PC-3 (cell line): Measurements from ENCODE around the gene NPAS2. TPM values are rescaled to one million over a fixed set of nuclear protein-coding genes. Genes with fewer than 3 reads are reported as not detected.
A peak's percentile ranks its signal among the peaks of the same experiment; 100 is the strongest.

Experiments used
- ATAC-seq: fragments of 200-7000 bp; cut with Tn5 transposase; 2 replicates; pipeline ENCODE4 v1.9.1; 2020; ENCODE audit warnings: mild to moderate bottlenecking, moderate library complexity
- BruUV-seq: library from RNA; stranded (reverse); fragments of 400-500 nt; replicated peaks from 2 replicates; lab custom pipeline; 2021; lab: Mats Ljungman, UMichigan
- CTCF ChIA-PET: fragments of 300-600 bp; sonication (Branson Sonifier 250); formaldehyde crosslinking; loops from one replicate; lab custom pipeline; 2022; ENCODE audit warnings: antibody characterized with exemption; lab: Charles Lee
- POLR2A ChIA-PET: fragments of 300-600 bp; sonication (Branson Sonifier 250); formaldehyde crosslinking; loops from one replicate; lab custom pipeline; 2022; ENCODE audit warnings: antibody characterized with exemption; ENCODE audit not compliant: unreplicated experiment; lab: Charles Lee
- DNase-seq: peaks from one replicate; pipeline ENCODE4 v3.0.0-alpha.2; 2015
- H2AFZ ChIP-seq: fragments of 300-600 bp; sonication (generic); 2 replicates; pipeline ENCODE4 v1.6.0; 2016; ENCODE audit warnings: antibody characterized with exemption, low read length
- H3F3A ChIP-seq: fragments of 300-600 bp; sonication (generic); one replicate; pipeline ENCODE4 v1.6.0; 2017; ENCODE audit warnings: antibody characterized with exemption, low read length, control low read depth, mild to moderate bottlenecking; ENCODE audit not compliant: unreplicated experiment
- H3K27ac ChIP-seq: fragments of 300-600 bp; sonication (generic); 2 replicates; pipeline ENCODE4 v1.5.1; 2016; ENCODE audit warnings: mild to moderate bottlenecking, low read length
- H3K27me3 ChIP-seq: fragments of 300-600 bp; sonication (generic); 2 replicates; pipeline ENCODE4 v1.6.1; 2016; ENCODE audit warnings: low read length, mixed read lengths
- H3K36me3 ChIP-seq: fragments of 300-600 bp; sonication (generic); 2 replicates; pipeline ENCODE4 v1.6.1; 2016; ENCODE audit warnings: low read depth, mixed run types, low read length, mixed read lengths
- H3K4me1 ChIP-seq: fragments of 300-600 bp; sonication (generic); 2 replicates; pipeline ENCODE4 v1.5.1; 2016; ENCODE audit warnings: low read length; ENCODE audit not compliant: insufficient read depth
- H3K4me2 ChIP-seq: fragments of 300-600 bp; sonication (generic); 2 replicates; pipeline ENCODE4 v1.6.0; 2016; ENCODE audit warnings: low read length
- H3K4me3 ChIP-seq: fragments of 300-600 bp; sonication (generic); 2 replicates; pipeline ENCODE4 v1.5.1; 2016; ENCODE audit warnings: mild to moderate bottlenecking, low read length, mixed read lengths
- H3K79me2 ChIP-seq: fragments of 300-600 bp; sonication (generic); 2 replicates; pipeline ENCODE4 v1.6.1; 2017; ENCODE audit warnings: low read length, mixed read lengths
- H3K9ac ChIP-seq: fragments of 300-600 bp; sonication (generic); 2 replicates; pipeline ENCODE4 v1.6.0; 2016; ENCODE audit warnings: mild to moderate bottlenecking, low read length
- H3K9me2 ChIP-seq: fragments of 300-600 bp; sonication (generic); replicated peaks from 2 replicates; pipeline ENCODE4 v1.6.1; 2016; ENCODE audit warnings: mixed run types, low read length, mixed read lengths
- H3K9me3 ChIP-seq: fragments of 300-600 bp; sonication (generic); 2 replicates; pipeline ENCODE4 v1.6.1; 2016; ENCODE audit warnings: low read length, mixed read lengths
- H4K20me1 ChIP-seq: fragments of 300-600 bp; sonication (generic); 2 replicates; pipeline ENCODE4 v1.6.1; 2016; ENCODE audit warnings: low read length, mixed read lengths
- EZH2 ChIP-seq: fragments of 300-600 bp; sonication (generic); IDR thresholded peaks from one replicate; pipeline ENCODE4 v1.6.1; 2017; ENCODE audit warnings: antibody characterized with exemption, mild to moderate bottlenecking, low read length; ENCODE audit not compliant: unreplicated experiment
- EZH2phosphoT487 ChIP-seq: fragments of 300-600 bp; sonication (generic); IDR thresholded peaks from 2 replicates; pipeline ENCODE4 v1.6.1; 2018; ENCODE audit warnings: mild to moderate bottlenecking, antibody characterized with exemption, low read length, borderline replicate concordance
- intact Hi-C: fragments of 100-400 bp; cut with micrococcal nuclease; formaldehyde crosslinking; loops from 2 replicates; pipeline ENCODE4 v1.9.0; 2023
- total RNA-seq: library from RNA; depleted of rRNA; stranded (reverse); fragments of >200 nt; gene quantifications from 2 replicates; pipeline ENCODE4 v1.2.3, GENCODE V29; 2014
- TF ChIP-seq, protein P1 (sequence below): fragments of 300-600 bp; sonication (generic); conservative IDR thresholded peaks from 2 replicates; pipeline ENCODE4 v1.5.1; 2017; ENCODE audit warnings: antibody characterized with exemption, low read depth, mild to moderate bottlenecking, low read length

The NPAS2 gene
- total RNA-seq, 1 experiment from 2014 or later: 55.4 TPM

DNA sequence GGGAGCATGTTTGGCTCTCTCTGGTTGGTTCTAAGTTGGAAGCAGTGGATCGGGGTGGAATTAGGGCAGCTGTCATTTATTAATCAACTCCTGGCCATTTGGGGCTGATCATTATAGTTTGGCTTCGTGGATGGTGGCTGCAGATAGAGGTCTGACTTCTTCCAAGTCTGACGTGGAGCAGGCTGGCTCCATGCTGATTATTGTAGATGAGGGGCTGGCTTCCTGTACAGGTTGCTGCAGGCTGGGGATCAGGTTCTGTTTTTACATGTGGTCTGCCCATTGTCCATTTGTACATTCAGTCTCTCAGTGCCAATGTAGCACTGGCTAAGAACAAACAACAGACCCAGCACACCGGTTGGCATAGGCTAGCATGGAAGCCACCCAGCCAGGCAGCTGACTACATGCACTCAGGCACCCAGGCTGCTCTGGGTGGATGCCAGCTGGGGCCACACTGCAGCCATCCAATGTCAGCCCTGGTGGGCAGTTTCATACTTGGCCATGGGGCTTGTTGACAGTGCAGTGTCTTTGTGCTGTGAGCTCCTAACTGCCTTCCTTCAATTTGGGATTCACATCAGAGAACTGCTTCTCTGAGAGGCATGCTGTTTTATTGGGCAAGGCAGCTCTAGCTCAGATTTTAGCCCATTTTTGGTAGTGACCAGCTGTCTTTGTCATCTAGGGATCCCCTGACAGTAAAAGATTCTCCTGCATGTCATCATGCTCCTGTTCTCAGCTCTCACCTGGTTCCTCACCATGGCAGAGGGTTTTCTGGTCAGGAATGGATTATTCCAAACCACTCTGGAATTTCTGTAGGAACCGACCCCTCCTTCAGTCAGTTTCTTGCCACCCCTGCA, 25.4 kb downstream of the NPAS2 start:
- no peak for DNase-seq
- ChIA-PET POLR2A (no interaction called here), CTCF (no interaction called here)

DNA sequence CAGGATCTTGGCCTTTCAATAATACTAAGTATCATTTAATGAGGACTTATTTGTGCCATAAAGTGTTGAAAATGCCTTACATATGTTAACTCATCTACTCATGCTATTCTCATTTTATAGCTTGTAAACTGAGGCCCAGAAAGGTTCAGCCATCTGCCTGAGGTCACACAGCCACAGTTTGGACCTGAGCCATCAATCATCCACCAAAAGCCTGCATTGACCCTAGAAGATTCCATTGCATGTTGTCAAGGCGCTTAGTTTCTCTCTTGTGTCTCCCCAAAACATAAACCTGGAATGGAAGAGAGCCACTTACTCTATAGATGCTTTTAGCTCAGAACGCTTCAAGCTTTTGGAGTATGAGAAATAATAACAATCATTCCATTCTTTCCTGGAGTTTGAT, 26.8 kb downstream of the NPAS2 start:
- intact Hi-C loops: no loop called here
- TF ChIP-seq, protein P1, sequence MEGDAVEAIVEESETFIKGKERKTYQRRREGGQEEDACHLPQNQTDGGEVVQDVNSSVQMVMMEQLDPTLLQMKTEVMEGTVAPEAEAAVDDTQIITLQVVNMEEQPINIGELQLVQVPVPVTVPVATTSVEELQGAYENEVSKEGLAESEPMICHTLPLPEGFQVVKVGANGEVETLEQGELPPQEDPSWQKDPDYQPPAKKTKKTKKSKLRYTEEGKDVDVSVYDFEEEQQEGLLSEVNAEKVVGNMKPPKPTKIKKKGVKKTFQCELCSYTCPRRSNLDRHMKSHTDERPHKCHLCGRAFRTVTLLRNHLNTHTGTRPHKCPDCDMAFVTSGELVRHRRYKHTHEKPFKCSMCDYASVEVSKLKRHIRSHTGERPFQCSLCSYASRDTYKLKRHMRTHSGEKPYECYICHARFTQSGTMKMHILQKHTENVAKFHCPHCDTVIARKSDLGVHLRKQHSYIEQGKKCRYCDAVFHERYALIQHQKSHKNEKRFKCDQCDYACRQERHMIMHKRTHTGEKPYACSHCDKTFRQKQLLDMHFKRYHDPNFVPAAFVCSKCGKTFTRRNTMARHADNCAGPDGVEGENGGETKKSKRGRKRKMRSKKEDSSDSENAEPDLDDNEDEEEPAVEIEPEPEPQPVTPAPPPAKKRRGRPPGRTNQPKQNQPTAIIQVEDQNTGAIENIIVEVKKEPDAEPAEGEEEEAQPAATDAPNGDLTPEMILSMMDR: no peak
- TF ChIP-seq EZH2 (no peak), EZH2phosphoT487 (no peak)
- Histone ChIP-seq H3K36me3 (peaks cover 37% of the 10 kb centered on the region), H3K79me2 (peaks cover 95% of the 10 kb centered on the region), H3K9me2 (no peaks in the 10 kb centered on the region), H2AFZ (no peak overlapping the region), H3F3A (no peaks in the 10 kb centered on the region), H3K4me2 (no peak overlapping the region), H3K27ac (no peak overlapping the region), H3K9me3 (no peaks in the 10 kb centered on the region), H3K9ac (no peak overlapping the region), H3K4me1 (no peaks in the 10 kb centered on the region), H3K4me3 (no peak overlapping the region), H4K20me1 (peaks cover 51% of the 10 kb centered on the region), H3K27me3 (no peaks in the 10 kb centered on the region)
- ChIA-PET POLR2A (interaction anchor here (0.6 kb wide), 1 partner anchor 18 kb away, joined by 3 read pairs; no protein-coding TSS in a partner anchor), CTCF (no interaction called here)
- DNase-seq: no peak
- no TSS peak for BruUV-seq
- ATAC-seq: no peak

More for the DNA sequence above, 25.4 kb downstream of the NPAS2 start:
- Histone ChIP-seq H3K4me1 (no peaks in the 10 kb centered on the region), H3K27me3 (no peaks in the 10 kb centered on the region), H3K9ac (no peak overlapping the region), H3K4me3 (no peak overlapping the region), H3K27ac (no peak overlapping the region), H3K4me2 (no peak overlapping the region), H4K20me1 (peaks cover 54% of the 10 kb centered on the region), H3F3A (no peaks in the 10 kb centered on the region), H2AFZ (no peak overlapping the region), H3K9me2 (no peaks in the 10 kb centered on the region), H3K9me3 (no peaks in the 10 kb centered on the region), H3K79me2 (peaks cover 98% of the 10 kb centered on the region), H3K36me3 (peaks cover 42% of the 10 kb centered on the region)
- TF ChIP-seq EZH2 (no peak), EZH2phosphoT487 (no peak)
- TF ChIP-seq, protein P1: no peak
- intact Hi-C loops: no loop called here
- no TSS peak for BruUV-seq
- peak; percentile 14; the same call in 1 of the 2 replicates for ATAC-seq

DNA sequence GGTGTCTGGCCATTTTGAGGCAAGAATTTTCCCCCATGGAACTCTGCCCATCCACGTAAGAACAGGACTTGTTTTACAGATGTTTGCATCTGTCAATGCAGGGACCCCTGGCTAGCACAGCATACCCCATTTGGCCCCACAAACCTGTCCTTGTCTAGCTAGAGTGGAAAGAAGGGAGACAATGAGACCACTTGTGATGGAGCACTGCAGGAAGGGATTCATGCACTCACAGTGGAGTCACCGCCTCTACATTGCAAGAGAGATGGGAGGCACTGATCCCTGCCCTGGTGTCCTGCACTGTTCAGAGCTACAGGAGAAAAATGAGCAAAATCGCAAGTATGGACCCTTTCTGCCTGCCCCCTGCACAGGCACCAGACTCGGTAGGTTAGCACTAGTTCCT, 32.5 kb downstream of the NPAS2 start:
- TF ChIP-seq, protein P1: no peak
- no peak for TF ChIP-seq EZH2
- no peak for TF ChIP-seq EZH2phosphoT487
- Histone ChIP-seq H3K27me3 (no peaks in the 10 kb centered on the region), H3K9ac (no peak overlapping the region), H3K27ac (no peak overlapping the region), H3K36me3 (peaks cover 17% of the 10 kb centered on the region), H3K4me3 (no peak overlapping the region), H2AFZ (no peak overlapping the region), H3K9me2 (no peaks in the 10 kb centered on the region), H4K20me1 (0 out of 2 replicates have a peak, but pooled peaks cover 11% of the 10 kb centered on the region), H3K9me3 (no peaks in the 10 kb centered on the region), H3K79me2 (peaks cover 84% of the 10 kb centered on the region), H3K4me2 (no peak overlapping the region), H3F3A (peaks cover 12% of the 10 kb centered on the region), H3K4me1 (peaks cover 46% of the 10 kb centered on the region)
- intact Hi-C loops: no loop called here
- ChIA-PET CTCF (interaction anchor here (0.6 kb wide), 1 partner anchor 15 kb away, joined by 5 read pairs; no protein-coding TSS in a partner anchor), POLR2A (no interaction called here)
- BruUV-seq: no TSS peak
- ATAC-seq: no peak
- DNase-seq: no peak
